Endothelial cell of umbilical vein (primary cell): ENCODE data around the gene PTGDR. TPM values are rescaled to one million over a fixed set of nuclear protein-coding genes. Genes with fewer than 3 reads are reported as not detected.

Experiments used
- BruUV-seq: library from RNA; stranded (reverse); fragments of 400-500 nt; replicated peaks from 2 replicates; lab custom pipeline; 2021; lab: Mats Ljungman, UMichigan
- CTCF ChIA-PET: fragments of 300-600, 350-600 bp; sonication (Branson Sonifier 250); formaldehyde crosslinking; loops from one replicate; lab custom pipeline; 2021; ENCODE audit warnings: antibody characterized with exemption, inconsistent platforms; lab: Charles Lee
- POLR2A ChIA-PET: fragments of 300-600, 350-600 bp; sonication (Branson Sonifier 250); formaldehyde crosslinking; loops from one replicate; lab custom pipeline; 2021; ENCODE audit warnings: antibody characterized with exemption, inconsistent platforms; lab: Charles Lee
- DNase-seq: peaks from one replicate; pipeline ENCODE4 v3.0.0-alpha.2; 2011; ENCODE audit warnings: low read depth, low spot score
- FAIRE-seq: peaks from 2 replicates; lab custom pipeline; 2011; peaks lifted over from hg19 to GRCh38; lab: Jason Lieb, UNC
- H2AFZ ChIP-seq: 2 replicates; pipeline ENCODE4 v1.6.0; 2012; ENCODE audit warnings: low read depth, low read length, control low read depth, inconsistent platforms
- H3K27ac ChIP-seq: 2 replicates; pipeline ENCODE4 v1.5.1; 2011; ENCODE audit warnings: low read depth, mild to moderate bottlenecking, control low read depth, low read length, moderate library complexity; ENCODE audit not compliant: insufficient read depth
- H3K27me3 ChIP-seq, 2 experiments: 2 replicates each; pipeline versions ENCODE4 v1.6.0 to v1.6.1; 2011; ENCODE audit warnings: low read length in 2 of 2, mixed read lengths in 1 of 2; ENCODE audit not compliant: control insufficient read depth in 2 of 2, insufficient read depth in 2 of 2
- H3K36me3 ChIP-seq, 2 experiments: 2 replicates in 1 of 2; 3 replicates in 1 of 2; pipeline ENCODE4 v1.5.1; 2011; ENCODE audit warnings: low read length in 2 of 2, mild to moderate bottlenecking in 1 of 2, moderate library complexity in 1 of 2; ENCODE audit not compliant: control insufficient read depth in 2 of 2, insufficient read depth in 2 of 2; ENCODE audit errors: extremely low read depth in 1 of 2
- H3K4me1 ChIP-seq: 3 replicates; pipeline ENCODE4 v1.5.1; 2011; ENCODE audit warnings: mild to moderate bottlenecking, low read length; ENCODE audit not compliant: control insufficient read depth, insufficient read depth; ENCODE audit errors: extremely low read depth
- H3K4me2 ChIP-seq: 2 replicates; pipeline ENCODE4 v1.6.1; 2011; ENCODE audit warnings: low read length, control low read depth, mixed read lengths; ENCODE audit not compliant: insufficient read depth
- H3K4me3 ChIP-seq, 3 experiments: fragments of 200-600 bp in 1 of 3; sonication (generic), shearing (Covaris generic) in 1 of 3; replicated peaks in 1 of 3; 2 replicates each; pipeline ENCODE4 v1.5.1; 2011 to 2016; ENCODE audit warnings: control low read depth in 3 of 3, low read length in 3 of 3, mild to moderate bottlenecking in 2 of 3, inconsistent platforms in 1 of 3, low read depth in 1 of 3, moderate library complexity in 1 of 3; ENCODE audit not compliant: insufficient read depth in 1 of 3
- H3K79me2 ChIP-seq: 2 replicates; pipeline ENCODE4 v1.6.0; 2012; ENCODE audit warnings: low read length, inconsistent platforms; ENCODE audit not compliant: control insufficient read depth, insufficient read depth
- H3K9ac ChIP-seq: replicated peaks from 2 replicates; pipeline ENCODE3; 2011; ENCODE audit warnings: low read length, control low read depth; ENCODE audit not compliant: insufficient read depth; ENCODE audit errors: extremely low read depth
- H3K9me1 ChIP-seq: replicated peaks from 3 replicates; pipeline ENCODE4 v1.6.0; 2011; ENCODE audit warnings: mild to moderate bottlenecking, low read length; ENCODE audit not compliant: control insufficient read depth, insufficient read depth; ENCODE audit errors: extremely low read depth
- H3K9me3 ChIP-seq: replicated peaks from 2 replicates; pipeline ENCODE4 v1.5.1; 2012; ENCODE audit warnings: low read length, inconsistent platforms; ENCODE audit not compliant: control insufficient read depth, insufficient read depth
- H4K20me1 ChIP-seq: replicated peaks from 2 replicates; pipeline ENCODE3; 2011; ENCODE audit warnings: mild to moderate bottlenecking, low read length; ENCODE audit not compliant: control insufficient read depth, insufficient read depth; ENCODE audit errors: extremely low read depth
- CTCF ChIP-seq, 2 donors: IDR thresholded peaks; 1 replicate in 1 of 2; 2 replicates in 1 of 2; pipeline ENCODE4 v1.5.1; 2011; ENCODE audit warnings: low read length in 2 of 2, mild to moderate bottlenecking in 2 of 2, moderate library complexity in 2 of 2, control low read depth in 1 of 2, inconsistent platforms in 1 of 2, low read depth in 1 of 2; ENCODE audit not compliant: insufficient read depth in 1 of 2; ENCODE audit errors: extremely low read depth in 1 of 2
- EZH2 ChIP-seq: IDR thresholded peaks from 2 replicates; pipeline ENCODE4 v1.6.1; 2012; ENCODE audit warnings: borderline replicate concordance, low read depth, mild to moderate bottlenecking, moderate library complexity, low read length, inconsistent platforms; ENCODE audit not compliant: severe bottlenecking
- FOS ChIP-seq: IDR thresholded peaks from 2 replicates; pipeline ENCODE4 v1.6.1; 2011; ENCODE audit warnings: mild to moderate bottlenecking, low read length, moderate library complexity, borderline replicate concordance; ENCODE audit not compliant: insufficient read depth
- GATA2 ChIP-seq: IDR thresholded peaks from 2 replicates; pipeline ENCODE4 v1.7.0; 2011; ENCODE audit warnings: low read depth, mild to moderate bottlenecking, moderate library complexity, mixed read lengths, low read length; ENCODE audit not compliant: insufficient read length, insufficient read depth
- JUN ChIP-seq: IDR thresholded peaks from 2 replicates; pipeline ENCODE4 v1.6.1; 2011; ENCODE audit warnings: borderline replicate concordance, low read depth; ENCODE audit not compliant: insufficient read length, insufficient read depth
- MAX ChIP-seq: IDR thresholded peaks from 2 replicates; pipeline ENCODE4 v1.6.1; 2011; ENCODE audit not compliant: insufficient read depth, insufficient read length
- MYC ChIP-seq: IDR thresholded peaks from one replicate; pipeline ENCODE4 v1.6.1; 2011; ENCODE audit warnings: mild to moderate bottlenecking, low read depth, low read length
- POLR2A ChIP-seq: IDR thresholded peaks from 2 replicates; pipeline ENCODE4 v1.6.1; 2012; ENCODE audit warnings: low read depth, mild to moderate bottlenecking, control low read depth, low read length
- POLR2AphosphoS5 ChIP-seq: IDR thresholded peaks from 2 replicates; pipeline ENCODE4 v1.6.1; 2012; ENCODE audit warnings: low read depth, mild to moderate bottlenecking, control low read depth, low read length, moderate library complexity; ENCODE audit not compliant: insufficient read depth
- dilution Hi-C: fragments of 300-500 bp; cut with MboI; formaldehyde crosslinking; loops from one replicate; pipeline ENCODE4 v1.15.0; 2019; ENCODE audit warnings: low sequenced_read_pairs; ENCODE audit not compliant: extremely low pct_ligation_motif_present
- intact Hi-C: fragments of 100-400 bp; cut with micrococcal nuclease; formaldehyde crosslinking; loops from one replicate; pipeline ENCODE4 v1.10.0; 2022
- polyA plus RNA-seq, 4 experiments: library from polyadenylated mRNA; depleted of rRNA in 3 of 4; stranded (reverse) in 3 of 4; unstranded in 1 of 4; fragments of >200 nt; gene quantifications; 2 replicates each; pipeline versions ENCODE4 v1.2.1 to v1.2.3, GENCODE V29; 2011 to 2012; ENCODE audit warnings: missing spikeins in 1 of 4
- total RNA-seq: library from RNA; stranded (reverse); gene quantifications from 2 replicates; pipeline ENCODE4 v1.2.3, GENCODE V29; 2021

PTGDR gene
- total and polyA plus RNA-seq, 2 donors (not counting 3 experiments of a cell fraction or from before 2014, with no cell fraction given): not detected

GRCh38 chr14:52307376-52307775, 39.9 kb downstream of the PTGDR start:
- Histone ChIP-seq H3K4me3 (no peak overlapping the region), H3K36me3 (no peaks in the 10 kb centered on the region), H3K9me3 (no peaks in the 10 kb centered on the region), H3K27me3 (peaks cover 17 to 24% of the 10 kb centered on the region in 2 experiments), H3K79me2 (no peaks in the 10 kb centered on the region), H4K20me1 (no peaks in the 10 kb centered on the region), H3K9me1 (no peaks in the 10 kb centered on the region), H3K4me2 (no peak overlapping the region), H3K27ac (no peak overlapping the region), H2AFZ (no peak overlapping the region), H3K4me1 (no peaks in the 10 kb centered on the region), H3K9ac (no peak overlapping the region)
- no peak for FAIRE-seq
- dilution Hi-C loops (no loop called here), intact Hi-C loops (no loop called here)
- CTCF ChIA-PET: no interaction called here
- BruUV-seq: no TSS peak
- TF ChIP-seq POLR2A: no peak
- TF ChIP-seq POLR2AphosphoS5: no peak
- TF ChIP-seq GATA2: no peak
- no peak for TF ChIP-seq FOS
- no peak for TF ChIP-seq MYC
- TF ChIP-seq CTCF (IDR thresholded peaks at IDR 0.05; ENCODE audit: extremely low read depth in 1 of 2, insufficient read depth in 1 of 2, low read depth in 1 of 2, low read length in 2 of 2): no peak
- no peak for TF ChIP-seq JUN
- no peak for TF ChIP-seq MAX
- no peak for TF ChIP-seq EZH2
- POLR2A ChIA-PET: no interaction called here
- no peak for DNase-seq
